GM12878 (cell line): Measurements from ENCODE around the gene CKLF. TPM values are rescaled to one million over a fixed set of nuclear protein-coding genes. Genes with fewer than 3 reads are reported as not detected.

Experiments
- ATAC-seq: fragments of 200-7000 bp; cut with Tn5 transposase; 3 replicates; pipeline ENCODE4 v1.9.1; 2020; ENCODE audit warnings: mild to moderate bottlenecking, moderate library complexity
- BruUV-seq: library from RNA; stranded (reverse); fragments of 400-500 nt; replicated peaks from 2 replicates; lab custom pipeline; 2021; lab: Mats Ljungman, UMichigan
- CTCF ChIA-PET: fragments of 300-600 bp; sonication (Branson Sonifier 250); formaldehyde crosslinking; extraction: SDS; loops from one replicate; lab custom pipeline; 2021; ENCODE audit warnings: inconsistent platforms; lab: Yijun Ruan, JAX
- POLR2A ChIA-PET: fragments of 350-600 bp; formaldehyde crosslinking; extraction: SDS; loops from one replicate; lab custom pipeline; 2021; ENCODE audit warnings: inconsistent platforms; lab: Charles Lee
- RAD21 ChIA-PET: fragments of 300-600 bp; sonication (Branson Sonifier 250); formaldehyde crosslinking; loops from one replicate; lab custom pipeline; 2023; ENCODE audit warnings: antibody characterized with exemption; ENCODE audit not compliant: unreplicated experiment; lab: Charles Lee
- SMC1A ChIA-PET: fragments of 300-600 bp; sonication (Branson Sonifier 250); formaldehyde crosslinking; loops from one replicate; lab custom pipeline; 2023; ENCODE audit not compliant: unreplicated experiment, uncharacterized antibody; lab: Charles Lee
- DNase-seq: peaks from one replicate; pipeline ENCODE4 v3.0.0-alpha.2; 2011; ENCODE audit warnings: low read depth, low spot score
- FAIRE-seq: peaks from 3 replicates; lab custom pipeline; 2011; peaks lifted over from hg19 to GRCh38; lab: Jason Lieb, UNC
- H2AFZ ChIP-seq: 2 replicates; pipeline ENCODE4 v1.6.0; 2011; ENCODE audit warnings: low read depth, low read length, control low read depth; ENCODE audit not compliant: control insufficient read depth
- H3K27ac ChIP-seq: 2 replicates; pipeline ENCODE4 v1.5.1; 2011; ENCODE audit warnings: control low read depth; ENCODE audit not compliant: control insufficient read depth, insufficient read depth
- H3K27me3 ChIP-seq, 2 experiments: replicated peaks in 1 of 2; 2 replicates each; pipeline versions ENCODE4 v1.6.0 to v1.6.1; 2011; ENCODE audit warnings: low read length in 1 of 2; ENCODE audit not compliant: control insufficient read depth in 2 of 2, insufficient read depth in 2 of 2
- H3K36me3 ChIP-seq, 2 experiments: 2 replicates each; pipeline ENCODE4 v1.5.1; 2011; ENCODE audit warnings: low read length in 1 of 2; ENCODE audit not compliant: control insufficient read depth in 2 of 2, insufficient read depth in 2 of 2
- H3K4me1 ChIP-seq: 2 replicates; pipeline ENCODE4 v1.6.1; 2011; ENCODE audit warnings: mild to moderate bottlenecking, low read length, moderate library complexity, mixed read lengths; ENCODE audit not compliant: control insufficient read depth, insufficient read depth
- H3K4me2 ChIP-seq: 2 replicates; pipeline ENCODE4 v1.6.0; 2011; ENCODE audit warnings: control low read depth; ENCODE audit not compliant: control insufficient read depth, insufficient read depth
- H3K4me3 ChIP-seq: fragments of 200-600 bp; sonication (generic); 2 replicates; pipeline ENCODE4 v1.5.1; 2016
- H3K79me2 ChIP-seq: 2 replicates; pipeline ENCODE4 v1.6.0; 2011; ENCODE audit warnings: low read length; ENCODE audit not compliant: control insufficient read depth, insufficient read depth
- H3K9ac ChIP-seq: 2 replicates; pipeline ENCODE4 v1.8.0; 2011; ENCODE audit warnings: low read length, control low read depth, mixed read lengths; ENCODE audit not compliant: control insufficient read depth, insufficient read depth
- H3K9me3 ChIP-seq: replicated peaks from 3 replicates; pipeline ENCODE4 v1.5.1; 2011; ENCODE audit warnings: mild to moderate bottlenecking, low read length; ENCODE audit not compliant: control insufficient read depth, insufficient read depth
- H4K20me1 ChIP-seq: 2 replicates; pipeline ENCODE4 v1.6.0; 2011; ENCODE audit not compliant: control insufficient read depth, insufficient read depth
- CTCF ChIP-seq, 3 experiments: IDR thresholded peaks in 2 of 3; conservative IDR thresholded peaks in 1 of 3; 2 replicates each; pipeline ENCODE4 v1.5.1; 2011; ENCODE audit warnings: low read depth in 3 of 3, low read length in 3 of 3, mild to moderate bottlenecking in 3 of 3, control low read depth in 2 of 3, moderate library complexity in 2 of 3, inconsistent platforms in 1 of 3, mixed read lengths in 1 of 3; ENCODE audit not compliant: control insufficient read depth in 2 of 3, insufficient read depth in 1 of 3; ENCODE audit errors: extremely low read depth in 1 of 3
- LARP7 ChIP-seq: fragments of 450-650 bp; IDR thresholded peaks from 2 replicates; pipeline ENCODE4 v1.6.1; 2017; ENCODE audit warnings: mild to moderate bottlenecking
- POU2F2 ChIP-seq: IDR thresholded peaks from 3 replicates; pipeline ENCODE4 v1.6.1; 2011; ENCODE audit warnings: low read depth, mild to moderate bottlenecking, low read length, borderline replicate concordance
- RAD21 ChIP-seq: IDR thresholded peaks from 2 replicates; pipeline ENCODE4 v1.6.1; 2011; ENCODE audit warnings: mild to moderate bottlenecking, low read depth, low read length, moderate library complexity; ENCODE audit not compliant: insufficient read depth
- SMAD1 ChIP-seq: fragments of 450-650 bp; IDR thresholded peaks from 2 replicates; pipeline ENCODE4 v1.6.1; 2018; ENCODE audit warnings: mild to moderate bottlenecking, low read depth; ENCODE audit not compliant: partially characterized antibody
- SMARCA5 ChIP-seq: fragments of 450-650 bp; IDR thresholded peaks from 2 replicates; pipeline ENCODE4 v1.6.1; 2017; ENCODE audit warnings: mild to moderate bottlenecking
- SMC3 ChIP-seq: IDR thresholded peaks from 2 replicates; pipeline ENCODE4 v1.6.1; 2011; ENCODE audit warnings: low read length, improper control_type of control experiment, borderline replicate concordance
- WGBS: methylation state at CpG from one replicate; pipeline ENCODE4 v1.1.6; 2016; ENCODE audit warnings: low lambda C conversion rate; ENCODE audit not compliant: insufficient replicate concordance, insufficient coverage; ENCODE audit errors: missing lambda C conversion rate; 5-methylcytosine and 5-hydroxymethylcytosine counted together
- in situ Hi-C: fragments of 300-500 bp; cut with MboI; formaldehyde crosslinking; loops from 9 replicates; pipeline ENCODE4 v1.14.3; 2018; ENCODE audit warnings: mixed read lengths
- intact Hi-C: fragments of 100-400 bp; cut with micrococcal nuclease; formaldehyde crosslinking; loops from one replicate; pipeline ENCODE4 v1.14.2; 2022; ENCODE audit not compliant: unreplicated experiment
- polyA plus RNA-seq, 11 experiments: library from polyadenylated mRNA; depleted of rRNA in 4 of 11; unstranded in 6 of 11; stranded (reverse) in 5 of 11; fragments of >200 nt; fragmentation: Nextera tagmentation in 4 of 11; fragmentation: Illumina TruSeq in 1 of 11; extraction: Ambion mirVana in 4 of 11; extraction: Trizol in 1 of 11; gene quantifications; 1 replicate in 1 of 11; 2 replicates in 10 of 11; pipeline versions ENCODE4 v1.2.1 to v1.2.3, GENCODE V29; 2011 to 2016; ENCODE audit warnings: inconsistent platforms in 2 of 11, missing spikeins in 2 of 11, low read depth in 1 of 11
- total RNA-seq, 4 experiments: library from RNA; depleted of rRNA in 3 of 4; stranded (reverse); fragments of >200 nt in 3 of 4; fragmentation: Illumina TruSeq in 1 of 4; extraction: Trizol in 1 of 4; gene quantifications; 2 replicates each; pipeline versions ENCODE4 v1.2.1 to v1.2.3, GENCODE V29; 2013 to 2021

Gene CKLF
- total and polyA plus RNA-seq, 10 of the 15 experiments (the other 5 are each of a cell fraction or from before 2014, with no cell fraction given): 40.8 to 193 (median 109) TPM

DNA sequence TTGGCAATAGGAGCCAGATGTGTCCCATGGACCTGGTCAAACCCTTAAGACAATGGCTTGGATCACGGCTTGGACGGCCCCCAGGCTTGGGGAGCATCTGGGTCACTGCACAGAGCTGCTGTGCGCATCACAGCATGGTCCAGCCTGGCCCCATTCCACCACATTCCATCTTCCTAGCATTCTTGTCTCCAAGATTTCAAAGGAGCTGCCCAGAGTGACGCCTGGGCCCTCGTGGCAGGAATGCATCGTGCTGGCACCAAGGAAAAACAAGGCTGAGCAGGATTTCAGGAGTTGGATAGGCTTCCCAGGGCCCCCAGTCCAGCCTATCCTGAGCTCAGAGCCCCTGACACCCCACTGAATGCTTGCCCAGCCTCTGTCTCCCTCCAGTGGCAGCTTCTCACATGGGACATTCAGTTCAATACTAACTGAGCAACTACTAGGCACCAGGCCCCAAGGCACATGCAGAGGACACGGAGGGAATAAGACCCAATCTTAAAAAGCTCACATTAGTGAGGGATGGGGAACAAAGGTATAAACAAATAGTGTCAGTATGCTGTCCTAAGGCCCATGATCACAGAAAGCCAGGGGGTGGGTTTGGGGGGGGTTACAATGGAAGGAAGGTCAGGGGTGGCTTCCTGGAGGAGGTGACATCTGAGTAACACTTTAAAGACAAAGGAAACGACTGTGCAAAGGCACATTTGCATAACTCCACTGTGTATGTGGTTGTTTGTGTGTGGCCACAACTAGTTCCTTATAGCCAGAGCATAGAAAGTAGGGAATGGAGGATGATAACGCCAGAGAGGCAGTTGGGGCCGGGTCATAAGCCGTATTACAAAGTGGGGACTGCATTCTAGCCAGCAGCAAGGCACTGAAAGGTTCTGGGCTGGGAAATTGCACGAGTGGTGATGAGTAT, 36.5 kb upstream of the CKLF start:
- no peak for DNase-seq
- CTCF ChIA-PET: interaction anchor here (0.8 to 1.3 kb wide), 13 partner anchors 29 to 158 kb away, joined by 3 to 6 read pairs (median 3); no protein-coding TSS in a partner anchor
- peak; percentile 26; the same call in 2 of the 3 replicates for ATAC-seq
- Histone ChIP-seq H2AFZ (no peak overlapping the region), H3K4me2 (peak overlapping the region; percentile 99), H3K4me1 (peaks cover 38% of the 10 kb centered on the region), H3K36me3 (no peaks in the 10 kb centered on the region; a peak in 1 of 4 replicates), H3K9me3 (no peaks in the 10 kb centered on the region), H4K20me1 (no peaks in the 10 kb centered on the region), H3K79me2 (no peaks in the 10 kb centered on the region), H3K27ac (no peak overlapping the region), H3K4me3 (no peak overlapping the region; the same call in 1 of the 2 replicates), H3K27me3 (no peaks in the 10 kb centered on the region), H3K9ac (no peak overlapping the region)
- intact Hi-C loops (loop anchor here (2.0 kb wide), 2 partner anchors 33 to 89 kb away; partner anchors contain the start of gene CMTM3), in situ Hi-C loops (no loop called here)
- peak; percentile 38 for FAIRE-seq
- SMC1A ChIA-PET: interaction anchor here (0.7 to 1.3 kb wide), 4 partner anchors 33 to 95 kb away, joined by 3 to 7 read pairs (median 4); partner anchors contain the start of gene CKLF
- POLR2A ChIA-PET: interaction anchor here (0.7 to 1.2 kb wide), 4 partner anchors 9 to 45 kb away, joined by 3 to 4 read pairs (median 3); no protein-coding TSS in a partner anchor
- RAD21 ChIA-PET: interaction anchor here (0.6 to 1.5 kb wide), 8 partner anchors 9 to 109 kb away, joined by 3 to 8 read pairs (median 4); partner anchors contain the start of gene CKLF
- TF ChIP-seq CTCF (IDR thresholded peaks at IDR 0.05 in 2 of 3, conservative IDR thresholded peaks at IDR 0.05 in 1 of 3; ENCODE audit: control insufficient read depth in 2 of 3, extremely low read depth in 1 of 3, insufficient read depth in 1 of 3, low read depth in 3 of 3, low read length in 3 of 3): peak; percentile 35 to 39 (median 36); a peak in 5 of 6 replicates
- TF ChIP-seq POU2F2: peak; percentile 59; the same call in 1 of the 3 replicates
- peak; percentile 24; the same call in 1 of the 2 replicates for TF ChIP-seq SMC3
- TF ChIP-seq SMARCA5: 0 out of 2 replicates have a peak, but pooled peaks have one; percentile 59
- no peak for TF ChIP-seq SMAD1
- peak; percentile 58 for TF ChIP-seq RAD21
- TF ChIP-seq LARP7: no peak
- WGBS: 60% methylated on average over 12 of the region's 12 CpGs
- BruUV-seq: no TSS peak
